Nephron (organoid): Measurements from ENCODE around the gene AHNAK.
A peak's percentile ranks its signal among the peaks of the same experiment; 100 is the strongest.
"Not testable (repeated sequence)": the region's sequence is repeated elsewhere in the genome, so short reads cannot be mapped to it uniquely, and the experiment has no call there.

ENCODE experiments used
- H3K27ac Mint-ChIP-seq, 3 experiments: 2 replicates each; pipeline ENCODE4 v1.8.0; 2020; ENCODE audit warnings: mixed read lengths in 3 of 3, mild to moderate bottlenecking in 2 of 3, moderate library complexity in 1 of 3
- H3K27me3 Mint-ChIP-seq: 2 replicates; pipeline ENCODE4 v1.8.0; 2021; ENCODE audit warnings: low read depth, mild to moderate bottlenecking, moderate library complexity, mixed read lengths
- H3K36me3 Mint-ChIP-seq: 2 replicates; pipeline ENCODE4 v1.8.0; 2020; ENCODE audit warnings: low read depth, mixed read lengths
- H3K4me1 Mint-ChIP-seq: 2 replicates; pipeline ENCODE4 v1.8.0; 2020; ENCODE audit warnings: mixed read lengths
- H3K4me3 Mint-ChIP-seq, 3 experiments: 2 replicates each; pipeline ENCODE4 v1.8.0; 2020; ENCODE audit warnings: mild to moderate bottlenecking in 3 of 3, mixed read lengths in 3 of 3, moderate library complexity in 2 of 3
- H3K9me3 Mint-ChIP-seq: 2 replicates; pipeline ENCODE4 v1.8.0; 2020; ENCODE audit warnings: mixed read lengths
- CTCF ChIP-seq, 3 experiments: fragments of 200-600 bp; sonication (generic); IDR thresholded peaks; one replicate each; pipeline ENCODE4 v1.5.0; 2021; ENCODE audit warnings: antibody characterized with exemption in 3 of 3; ENCODE audit not compliant: unreplicated experiment in 3 of 3

Gene AHNAK

GRCh38 chr11:62574363-62575071 is 27.9 kb upstream of the AHNAK start:
- TF ChIP-seq CTCF (IDR thresholded peaks at IDR 0.05; ENCODE audit: unreplicated experiment in 3 of 3) = no peak
- Mint-ChIP-seq H3K9me3 (no peaks in the 10 kb centered on the region), H3K4me1 (peaks cover 56% of the 10 kb centered on the region), H3K27ac (peak overlapping the region; percentile 97 to 99 (median 97)), H3K27me3 (no peaks in the 10 kb centered on the region), H3K36me3 (peaks cover 54% of the 10 kb centered on the region), H3K4me3 (peak overlapping the region; percentile 97 to 100 (median 97))

GRCh38 chr11:62573592-62574362 is 27.2 kb upstream of the AHNAK start, which contains the start of gene EEF1G:
Gene EEF1G (minus strand): TSS chr11:62573891. CDS start chr11:62573842, 49 bp downstream.
- peak within 1 kb of the TSS; percentile 97 to 100 (median 97) for H3K4me3 Mint-ChIP-seq
- H3K9me3 Mint-ChIP-seq = no peaks in the 10 kb centered on the region

GRCh38 chr11:62573006-62573591 is 26.5 kb upstream of the AHNAK start:
- peak overlapping the region; percentile 97 to 99 (median 97) for H3K27ac Mint-ChIP-seq
- H3K36me3 Mint-ChIP-seq = peaks cover 64% of the 10 kb centered on the region
- H3K4me3 Mint-ChIP-seq = peak overlapping the region; percentile 97 to 100 (median 97)
- H3K9me3 Mint-ChIP-seq = no peaks in the 10 kb centered on the region
- no peaks in the 10 kb centered on the region for H3K27me3 Mint-ChIP-seq
- H3K4me1 Mint-ChIP-seq = peaks cover 56% of the 10 kb centered on the region
- no peak for TF ChIP-seq CTCF (IDR thresholded peaks at IDR 0.05; ENCODE audit: unreplicated experiment in 3 of 3)

More at GRCh38 chr11:62573592-62574362, 27.2 kb upstream of the AHNAK start, which contains the start of gene EEF1G:
- Mint-ChIP-seq H3K36me3 (peaks cover 59% of the 10 kb centered on the region), H3K27me3 (no peaks in the 10 kb centered on the region), H3K27ac (peak within 1 kb of the TSS; percentile 97 to 99 (median 97)), H3K4me1 (peaks cover 56% of the 10 kb centered on the region)
- no peak for TF ChIP-seq CTCF (IDR thresholded peaks at IDR 0.05; ENCODE audit: unreplicated experiment in 3 of 3)

GRCh38 chr11:62572431-62572830 is 25.8 kb upstream of the AHNAK start:
- H3K4me3 Mint-ChIP-seq = peak overlapping the region; percentile 97 to 100 (median 97)
- H3K27ac Mint-ChIP-seq = peak overlapping the region; percentile 31 to 97 (median 97)
- no peak for TF ChIP-seq CTCF (IDR thresholded peaks at IDR 0.05; ENCODE audit: unreplicated experiment in 3 of 3)
- H3K36me3 Mint-ChIP-seq = peaks cover 65% of the 10 kb centered on the region
- H3K9me3 Mint-ChIP-seq = no peaks in the 10 kb centered on the region
- peaks cover 54% of the 10 kb centered on the region for H3K4me1 Mint-ChIP-seq
- H3K27me3 Mint-ChIP-seq = no peaks in the 10 kb centered on the region

- not testable (repeated sequence) for H3K27me3 Mint-ChIP-seq, H3K9me3 Mint-ChIP-seq
- Mint-ChIP-seq H3K27ac (peak overlapping the region in 1 of 3 experiments; percentile 34), H3K36me3 (peaks cover 65% of the 10 kb centered on the region), H3K4me3 (peak overlapping the region; percentile 28 to 97 (median 57)), H3K4me1 (peaks cover 46% of the 10 kb centered on the region)
These were observed 24.9 kb upstream of the AHNAK start for GRCh38 chr11:62571493-62571892.

GRCh38 chr11:62570903-62571302 is 24.3 kb upstream of the AHNAK start:
- Mint-ChIP-seq H3K4me1 (peaks cover 46% of the 10 kb centered on the region), H3K4me3 (peak overlapping the region; percentile 31 to 67 (median 57)), H3K36me3 (peaks cover 68% of the 10 kb centered on the region), H3K27ac (peak overlapping the region in 1 of 3 experiments; percentile 38)
- not testable (repeated sequence) for H3K9me3 Mint-ChIP-seq, H3K27me3 Mint-ChIP-seq
